Activated T-cell treated with anti-CD3 and anti-CD28 coated beads for 4 hours (primary cell): ENCODE results near the gene TCF4.

ENCODE experiments used
- DNase-seq: peaks from one replicate; pipeline ENCODE4 v3.0.0-alpha.2; 2020

Gene TCF4

DNA sequence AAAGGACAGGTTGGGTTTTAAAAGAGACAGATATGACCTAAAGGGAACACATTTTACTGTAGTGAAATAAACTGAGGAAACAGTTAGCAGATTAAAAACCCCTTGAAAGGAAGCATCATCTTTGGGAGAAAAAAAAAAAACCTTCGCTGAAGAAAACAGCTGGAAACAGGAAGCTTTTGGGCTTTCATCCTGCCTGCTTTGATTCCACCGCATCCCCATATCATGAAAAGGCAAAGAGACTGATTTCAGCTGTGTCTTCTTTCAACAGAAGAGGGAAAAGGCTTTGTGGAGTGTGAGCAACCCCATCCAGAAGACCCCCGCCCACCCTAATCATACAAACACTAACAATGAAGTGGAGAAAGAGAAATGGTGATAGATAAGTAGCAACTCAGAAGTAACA is 86.4 kb downstream of the TCF4 start:
- no peak for DNase-seq

DNA sequence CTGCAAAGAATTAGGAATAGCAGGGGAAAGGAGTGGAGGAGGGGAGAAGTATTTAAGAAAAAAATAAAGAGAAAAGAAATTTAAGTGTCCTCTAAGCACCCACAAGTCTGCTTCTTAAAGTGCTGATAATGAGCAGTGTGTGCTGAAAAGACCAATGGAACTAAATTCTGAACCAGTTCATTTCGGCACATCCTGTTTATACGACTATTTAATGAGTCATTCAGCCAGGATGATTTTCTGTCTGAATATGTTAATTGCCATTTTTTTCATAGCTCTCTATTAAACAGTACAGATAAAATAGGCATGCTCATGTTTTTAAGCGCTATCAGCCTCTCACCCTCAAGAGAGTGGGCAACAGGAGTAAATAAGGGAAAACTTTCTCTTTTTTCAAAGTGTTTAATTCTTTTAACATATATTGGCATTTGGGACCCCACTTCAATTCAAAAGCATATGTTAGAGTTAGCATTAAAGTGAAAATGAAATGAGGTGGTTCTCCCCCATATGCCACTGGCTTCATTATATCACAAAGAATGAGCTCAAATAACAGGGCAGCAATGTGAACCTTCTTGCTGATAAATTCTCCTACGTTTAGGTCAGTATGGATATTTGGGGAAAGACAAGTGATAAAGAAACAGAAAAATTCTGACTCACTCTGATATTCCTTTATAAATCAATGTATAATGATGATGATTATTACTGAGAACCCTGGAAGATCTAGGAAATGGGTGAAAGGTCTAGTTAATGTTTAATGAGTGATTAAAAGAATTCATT is 87.5 kb downstream of the TCF4 start:
- no peak for DNase-seq

- DNase-seq = no peak
Measured at GRCh38 chr18:55499526-55499925, 88.5 kb downstream of the TCF4 start.

DNA sequence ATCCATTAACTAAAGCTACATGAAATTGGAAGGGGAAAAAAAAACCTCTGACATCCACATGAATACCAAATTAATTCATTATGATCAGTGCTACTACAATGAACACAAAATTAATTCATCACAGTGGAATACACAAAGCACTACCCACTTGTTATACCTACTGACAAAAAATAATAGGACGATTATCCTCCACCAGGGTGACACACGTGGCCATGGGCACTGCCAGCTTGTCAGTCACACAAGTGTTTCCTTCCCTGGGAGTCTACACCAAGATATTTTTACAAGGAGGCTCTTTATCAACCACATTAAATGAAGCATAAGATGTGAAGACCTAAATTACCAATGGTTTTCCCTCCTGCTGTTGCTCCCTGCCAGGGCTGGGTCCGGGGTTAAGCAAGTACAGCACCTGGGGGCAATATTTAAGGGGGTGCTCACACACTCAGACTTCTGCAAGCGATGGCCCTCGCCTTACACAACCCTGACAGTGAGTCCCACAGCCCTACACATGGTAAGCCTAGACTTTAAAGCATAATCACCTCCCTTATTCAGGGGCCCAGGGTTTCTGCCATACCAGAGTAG is 90.1 kb downstream of the TCF4 start:
- no peak for DNase-seq

DNA sequence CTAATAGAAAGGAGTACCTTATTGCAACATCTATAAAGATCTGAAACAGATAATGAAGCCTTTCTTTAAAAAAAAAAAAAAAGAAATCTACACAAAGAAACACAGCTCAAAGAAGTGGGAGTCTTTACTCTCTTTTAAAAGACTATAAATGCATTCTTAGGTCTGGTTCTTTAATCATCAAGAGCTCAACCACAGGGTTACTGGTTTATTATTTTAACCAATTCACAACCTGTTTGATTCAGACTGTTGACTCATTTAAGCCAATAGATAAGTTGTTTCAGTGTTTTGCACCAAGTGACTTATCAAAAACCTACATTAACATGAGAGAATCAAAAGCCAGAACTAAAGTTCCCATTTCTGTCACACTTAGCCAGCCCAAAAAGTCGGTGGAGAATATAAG is 93.1 kb downstream of the TCF4 start:
- no peak for DNase-seq

DNA sequence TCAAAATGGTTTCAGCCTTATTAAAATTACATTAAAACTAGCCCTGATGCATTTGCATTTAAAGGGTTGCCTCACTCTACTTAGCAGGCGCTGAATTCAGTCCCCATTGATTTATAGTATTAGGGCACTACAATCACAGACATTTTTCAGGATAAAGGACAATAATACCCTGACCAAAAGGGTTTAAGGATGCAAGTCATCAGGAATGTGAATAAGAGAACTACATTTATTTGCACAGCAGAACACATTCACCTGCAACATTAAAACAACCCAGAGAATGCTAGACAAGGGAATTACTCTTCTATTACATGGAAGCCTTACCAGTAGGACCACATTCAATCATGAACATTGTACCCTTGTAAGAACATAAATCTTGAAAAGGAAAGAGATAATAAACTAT is 93.6 kb downstream of the TCF4 start:
- DNase-seq = no peak

- no peak for DNase-seq
Measured at GRCh38 chr18:55491616-55492015, 96.4 kb downstream of the TCF4 start.

- DNase-seq = no peak
Measured at GRCh38 chr18:55489034-55489986, 98.7 kb downstream of the TCF4 start.

- DNase-seq = no peak
Measured at GRCh38 chr18:55488473-55488872, 99.5 kb downstream of the TCF4 start.

DNA sequence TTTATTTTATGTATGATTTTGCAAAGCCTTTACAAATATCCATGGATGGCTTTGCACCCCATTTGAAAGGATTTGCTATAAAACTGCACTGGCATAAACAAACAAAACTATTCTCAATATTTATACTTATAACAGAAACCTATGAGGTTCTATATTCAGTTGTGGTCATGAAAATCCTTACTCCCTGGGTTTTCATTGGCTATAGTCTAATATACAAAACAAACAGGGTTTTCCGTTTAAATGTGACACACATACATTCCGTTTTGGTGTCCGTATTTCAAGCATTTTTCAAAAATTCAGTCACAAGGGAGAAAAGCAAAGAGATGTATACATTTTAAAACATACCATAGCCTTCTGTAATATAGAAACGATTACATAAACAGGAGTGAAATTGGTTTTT is 100.0 kb downstream of the TCF4 start:
- DNase-seq = no peak

- no peak for DNase-seq
Measured at GRCh38 chr18:55486936-55487335, 101.1 kb downstream of the TCF4 start.

GRCh38 chr18:55485666-55486065 is 102.3 kb downstream of the TCF4 start:
- no peak for DNase-seq

DNA sequence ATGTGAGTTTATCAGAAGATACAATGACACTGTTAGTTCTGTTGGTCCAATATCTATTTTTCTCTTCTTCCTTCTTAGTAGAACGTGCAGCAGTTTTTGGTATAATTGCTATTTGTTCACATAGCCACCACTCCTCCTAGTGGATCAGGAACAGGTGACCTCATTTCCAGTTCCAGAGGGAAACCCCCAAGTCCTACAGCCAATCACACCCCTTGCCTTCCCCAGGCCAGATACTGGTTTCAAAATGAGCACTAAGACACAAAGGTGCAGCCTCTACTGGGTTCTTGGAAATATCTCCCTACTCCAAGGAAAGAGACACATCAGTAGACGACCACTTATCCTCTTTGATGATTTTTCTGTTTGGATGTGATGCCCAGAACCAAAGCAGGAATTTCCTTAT is 103.2 kb downstream of the TCF4 start:
- DNase-seq = no peak

- no peak for DNase-seq
Measured at GRCh38 chr18:55483266-55483871, 104.6 kb downstream of the TCF4 start.

DNA sequence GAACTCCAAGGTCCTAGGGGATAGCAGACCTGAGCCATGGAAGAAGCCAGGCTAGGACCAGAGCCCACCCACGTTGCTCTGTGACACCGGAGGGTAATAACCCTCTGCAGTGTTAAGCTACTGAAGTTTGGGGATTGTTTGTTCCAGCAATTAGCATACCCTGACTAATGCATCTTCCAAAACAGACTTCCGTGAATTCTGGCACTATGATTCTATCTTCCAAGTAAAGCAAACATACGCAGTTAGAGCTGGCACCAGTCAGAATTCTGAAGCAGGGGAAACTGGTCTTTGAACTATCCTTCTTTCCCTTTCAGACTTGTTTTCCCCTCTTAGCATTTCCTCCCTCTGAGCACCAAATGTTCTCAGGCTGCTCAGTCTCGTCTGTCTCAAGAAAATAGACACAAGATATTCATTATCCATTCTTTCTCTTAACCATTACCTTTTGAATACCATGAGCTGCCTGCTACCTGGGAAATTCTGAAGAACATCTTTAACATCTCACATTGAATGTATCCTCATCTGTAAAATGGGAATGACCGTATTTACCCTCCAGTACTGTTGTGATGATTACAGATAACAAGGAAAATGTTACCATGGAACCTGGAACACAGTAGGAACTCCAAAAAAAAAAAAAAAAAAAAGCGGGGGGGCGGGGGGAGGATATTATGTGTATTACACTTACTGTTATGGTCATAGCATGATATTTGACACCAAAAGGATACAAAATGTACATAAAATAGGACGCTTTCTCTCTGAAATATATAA is 108.2 kb downstream of the TCF4 start:
- no peak for DNase-seq

GRCh38 chr18:55477860-55478581 is 110.0 kb downstream of the TCF4 start:
- DNase-seq = no peak

- DNase-seq = peak; percentile 5
Measured at GRCh38 chr18:55477499-55477859, 110.5 kb downstream of the TCF4 start.

DNA sequence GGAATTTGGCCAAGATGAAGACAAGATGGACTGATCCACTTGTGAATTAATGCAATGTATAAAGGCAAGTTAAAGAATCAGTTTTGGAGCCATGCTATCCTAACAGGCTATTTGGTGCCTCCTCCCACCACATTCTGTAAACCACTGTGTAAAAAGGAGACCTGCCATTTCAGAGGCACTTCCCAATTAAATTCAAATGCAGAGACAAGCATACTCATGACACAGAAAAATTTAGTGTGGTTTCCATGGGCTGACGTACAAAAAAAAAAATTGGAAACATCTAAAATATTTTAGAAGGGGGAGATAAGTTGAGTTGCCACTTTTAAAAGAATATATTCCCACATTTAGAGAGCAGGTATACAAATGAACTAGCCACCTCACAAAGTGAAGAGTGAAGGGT is 112.1 kb downstream of the TCF4 start:
- no peak for DNase-seq

DNA sequence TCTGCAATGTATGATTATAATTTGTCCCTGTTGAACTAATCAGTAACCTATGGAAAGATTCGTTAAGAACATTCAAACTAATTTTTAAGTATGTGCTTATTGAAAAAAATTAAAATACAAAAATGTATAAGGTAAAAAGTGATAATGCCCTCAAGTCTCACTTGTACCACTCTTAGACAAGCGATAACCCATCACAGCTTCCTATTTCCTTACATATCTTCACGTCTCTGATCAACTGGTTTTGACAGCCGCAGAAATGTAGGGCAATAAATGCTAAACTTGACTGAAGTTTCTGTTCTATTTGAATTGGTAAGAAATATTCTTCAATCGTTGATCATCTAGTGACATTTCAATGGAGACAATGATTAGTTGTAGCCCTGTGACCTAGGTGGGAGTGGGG is 112.5 kb downstream of the TCF4 start:
- DNase-seq = no peak

DNA sequence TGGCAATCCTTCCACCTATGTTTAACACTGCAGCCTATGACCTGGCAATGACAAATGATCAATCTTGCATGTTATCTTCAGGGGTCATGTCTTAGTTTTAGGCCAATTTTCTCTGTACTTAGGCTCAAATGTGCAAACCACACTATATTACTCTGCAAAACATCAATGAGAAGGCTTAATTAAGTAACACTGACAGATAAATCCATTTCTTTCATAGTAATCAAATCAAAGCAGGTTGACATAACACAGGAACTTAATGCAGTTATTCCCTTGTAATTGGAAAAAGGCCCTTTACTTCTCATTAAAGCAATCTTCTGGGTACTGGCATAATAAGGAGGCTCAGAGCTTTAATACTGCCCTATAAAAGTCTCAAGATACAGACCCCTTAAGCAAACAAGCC is 114.4 kb downstream of the TCF4 start:
- no peak for DNase-seq

GRCh38 chr18:55473058-55473457 is 114.9 kb downstream of the TCF4 start:
- no peak for DNase-seq

- no peak for DNase-seq
Measured at GRCh38 chr18:55470826-55471225, 117.2 kb downstream of the TCF4 start.
